Stimulated activated naive CD8-positive, alpha-beta T cell treated with anti-CD3 and anti-CD28 coated beads, Interleukin-15, Interleukin-2, amounts not matched to agents 100 ng/mL and 50 ng/mL, for 24 hours (primary cell): ENCODE measurements around the gene WDR82.

Experiments
- H3K27ac Mint-ChIP-seq: one replicate; pipeline ENCODE4 v1.8.0; 2021; ENCODE audit warnings: mild to moderate bottlenecking, mixed read lengths
- H3K27me3 Mint-ChIP-seq: one replicate; pipeline ENCODE4 v1.8.0; 2021; ENCODE audit warnings: mixed read lengths
- H3K36me3 Mint-ChIP-seq: one replicate; pipeline ENCODE4 v1.8.0; 2021; ENCODE audit warnings: low read depth, mixed read lengths
- H3K4me1 Mint-ChIP-seq: one replicate; pipeline ENCODE4 v1.8.0; 2021; ENCODE audit warnings: low read depth, mixed read lengths
- H3K4me3 Mint-ChIP-seq: one replicate; pipeline ENCODE4 v1.8.0; 2021; ENCODE audit warnings: mild to moderate bottlenecking, mixed read lengths
- H3K9me3 Mint-ChIP-seq: one replicate; pipeline ENCODE4 v1.8.0; 2021; ENCODE audit warnings: mixed read lengths

Gene WDR82

GRCh38 chr3:52223449-52224408, 54.7 kb downstream of the WDR82 start:
- no peaks in the 10 kb centered on the region for H3K27me3 Mint-ChIP-seq
- peaks cover 68% of the 10 kb centered on the region for H3K4me1 Mint-ChIP-seq
- H3K9me3 Mint-ChIP-seq, result no peaks in the 10 kb centered on the region
- H3K27ac Mint-ChIP-seq, result peak overlapping the region; percentile 65
- H3K36me3 Mint-ChIP-seq, result peaks cover 3% of the 10 kb centered on the region
- peak overlapping the region; percentile 24 for H3K4me3 Mint-ChIP-seq

- Mint-ChIP-seq H3K9me3 (no peaks in the 10 kb centered on the region), H3K27ac (peak overlapping the region; percentile 49), H3K4me3 (peak overlapping the region; percentile 73), H3K27me3 (no peaks in the 10 kb centered on the region), H3K4me1 (peaks cover 80% of the 10 kb centered on the region), H3K36me3 (peaks cover 3% of the 10 kb centered on the region)
Observed at GRCh38 chr3:52222319-52223221, 55.9 kb downstream of the WDR82 start.

DNA sequence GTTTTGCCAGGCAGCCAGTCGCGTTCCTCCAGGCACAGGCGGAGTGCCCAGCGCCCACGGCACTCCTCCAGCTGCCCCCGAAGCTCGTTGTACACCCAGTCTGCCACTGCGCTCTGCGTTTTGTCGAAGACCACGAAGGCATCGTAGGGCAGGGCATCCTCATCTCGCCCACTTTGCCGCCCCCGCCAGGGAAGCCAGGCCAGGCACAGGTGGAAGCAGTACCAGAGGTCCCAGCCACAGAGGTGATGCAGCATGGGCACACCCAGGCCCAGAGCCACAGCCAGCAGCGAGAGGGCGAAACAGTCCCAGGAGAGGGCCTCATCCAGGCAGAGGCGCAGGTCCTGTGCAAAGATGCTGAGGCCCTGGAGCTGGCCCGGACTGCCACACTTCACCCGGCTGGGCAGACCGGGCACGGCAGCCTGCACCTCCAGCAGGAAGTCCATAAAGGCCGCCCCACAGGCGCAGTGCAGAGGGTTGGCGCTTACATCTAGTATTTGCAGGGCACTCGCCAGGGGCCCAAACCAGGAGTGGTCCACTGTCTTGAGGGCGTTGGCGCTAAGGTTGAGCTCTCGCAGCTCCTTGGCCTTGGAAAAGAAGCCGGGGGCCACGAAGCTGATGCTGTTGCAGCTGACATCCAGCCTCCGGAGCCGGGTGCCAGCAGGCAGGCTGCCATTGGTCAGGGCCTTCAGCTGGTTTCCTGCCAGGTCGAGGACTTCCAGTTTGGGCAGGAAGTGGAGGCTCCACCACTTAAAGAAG, 56.7 kb downstream of the WDR82 start:
- Mint-ChIP-seq H3K36me3 (peaks cover 7% of the 10 kb centered on the region), H3K4me1 (peaks cover 85% of the 10 kb centered on the region), H3K27me3 (no peaks in the 10 kb centered on the region), H3K27ac (peak overlapping the region; percentile 49), H3K9me3 (no peaks in the 10 kb centered on the region), H3K4me3 (peak overlapping the region; percentile 73)

DNA sequence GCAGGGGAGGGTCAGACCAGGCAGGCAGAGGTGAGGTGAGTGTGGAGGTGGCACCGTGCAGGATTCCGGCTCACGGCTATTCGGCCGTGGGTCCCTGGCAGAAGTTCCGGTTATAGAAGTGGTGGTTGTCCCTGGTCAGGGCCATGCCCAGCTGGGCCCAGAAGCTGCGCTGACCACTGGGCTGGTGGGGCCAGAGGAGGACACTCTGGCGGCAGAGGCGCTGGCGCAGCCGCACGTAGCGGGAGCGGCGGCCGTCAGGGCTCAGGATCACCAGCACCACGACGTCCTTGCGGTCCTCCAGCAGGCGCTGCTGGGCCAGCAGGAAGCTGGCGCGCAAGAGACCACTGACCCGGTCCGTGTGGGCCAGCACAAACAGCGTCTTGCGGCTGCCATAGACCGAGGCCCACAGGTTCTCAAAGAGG, 57.3 kb downstream of the WDR82 start:
- Mint-ChIP-seq H3K36me3 (peaks cover 8% of the 10 kb centered on the region), H3K4me1 (peaks cover 84% of the 10 kb centered on the region), H3K27ac (no peak overlapping the region), H3K4me3 (no peak overlapping the region), H3K9me3 (no peaks in the 10 kb centered on the region), H3K27me3 (no peaks in the 10 kb centered on the region)

- Mint-ChIP-seq H3K4me1 (peaks cover 77% of the 10 kb centered on the region), H3K9me3 (no peaks in the 10 kb centered on the region), H3K27me3 (no peaks in the 10 kb centered on the region), H3K4me3 (peak overlapping the region; percentile 23), H3K36me3 (peaks cover 12% of the 10 kb centered on the region), H3K27ac (no peak overlapping the region)
Observed at GRCh38 chr3:52220380-52221026, 57.9 kb downstream of the WDR82 start.

DNA sequence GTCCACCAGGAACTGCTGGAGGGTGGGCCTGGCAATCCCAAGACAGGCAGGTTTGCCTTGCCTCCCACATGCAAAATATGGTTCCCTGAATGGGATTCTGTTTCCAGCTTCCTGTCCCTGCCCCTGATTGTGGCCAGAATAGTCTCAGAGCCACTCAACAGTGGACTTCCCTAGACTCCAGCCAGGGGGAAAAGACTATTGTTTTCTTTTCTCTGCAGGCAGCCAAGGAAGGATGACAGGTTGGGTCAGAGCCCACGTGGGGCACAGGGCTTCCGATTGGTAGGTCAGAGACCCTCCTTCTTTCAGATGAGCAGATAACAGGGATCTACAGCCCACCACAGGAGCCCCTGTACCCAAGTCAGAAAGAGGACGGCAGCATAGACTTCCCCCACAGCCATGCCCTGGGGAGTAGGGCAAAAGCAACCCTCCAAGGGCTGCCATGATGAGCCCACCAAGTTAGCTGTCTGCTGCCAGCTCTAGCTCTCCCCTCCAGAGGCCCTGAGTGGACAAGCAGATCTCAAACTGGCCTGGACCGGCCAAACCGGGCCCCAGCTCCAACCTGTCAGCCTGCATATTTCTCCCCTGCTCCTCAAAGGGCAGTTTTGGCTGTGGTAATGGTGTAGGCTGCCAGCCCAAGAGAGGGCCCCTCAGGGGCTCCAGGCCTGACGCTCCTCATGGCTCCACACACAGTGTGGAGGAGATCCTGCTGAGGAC, 59.4 kb downstream of the WDR82 start:
- Mint-ChIP-seq H3K36me3 (peaks cover 25% of the 10 kb centered on the region), H3K4me3 (no peak overlapping the region), H3K4me1 (peaks cover 64% of the 10 kb centered on the region), H3K27me3 (no peaks in the 10 kb centered on the region), H3K27ac (peak overlapping the region; percentile 49), H3K9me3 (no peaks in the 10 kb centered on the region)

- peaks cover 58% of the 10 kb centered on the region for H3K4me1 Mint-ChIP-seq
Observed at GRCh38 chr3:52218454-52218853, 60.0 kb downstream of the WDR82 start.

DNA sequence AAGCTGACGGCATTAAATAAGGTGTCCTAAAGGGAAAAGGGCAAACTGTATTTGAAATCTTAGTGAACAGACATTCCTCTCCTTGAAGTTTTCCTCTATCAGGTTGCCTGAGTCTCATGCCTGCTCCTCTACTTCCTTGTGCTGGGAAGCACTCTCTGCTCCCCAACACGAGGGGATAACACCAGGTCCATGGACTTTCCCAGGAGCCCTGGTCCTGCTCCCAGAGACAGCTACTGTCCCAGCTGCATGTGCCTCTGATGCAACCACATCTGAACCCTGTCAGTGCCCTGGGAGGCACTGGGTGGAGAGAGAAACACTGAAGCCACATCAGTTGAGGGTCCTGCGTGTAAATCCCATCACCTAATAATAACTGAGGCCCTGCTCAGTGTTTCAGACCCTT, 60.4 kb downstream of the WDR82 start:
- Mint-ChIP-seq H3K9me3 (no peaks in the 10 kb centered on the region), H3K27me3 (no peaks in the 10 kb centered on the region), H3K4me1 (peaks cover 53% of the 10 kb centered on the region), H3K4me3 (peak overlapping the region; percentile 47), H3K27ac (no peak overlapping the region), H3K36me3 (peaks cover 31% of the 10 kb centered on the region)

More at GRCh38 chr3:52218454-52218853, 60.0 kb downstream of the WDR82 start:
- no peaks in the 10 kb centered on the region for H3K9me3 Mint-ChIP-seq
- H3K36me3 Mint-ChIP-seq, result peaks cover 31% of the 10 kb centered on the region
- H3K27me3 Mint-ChIP-seq, result no peaks in the 10 kb centered on the region
- H3K27ac Mint-ChIP-seq, result peak overlapping the region; percentile 49
- peak overlapping the region; percentile 47 for H3K4me3 Mint-ChIP-seq

DNA sequence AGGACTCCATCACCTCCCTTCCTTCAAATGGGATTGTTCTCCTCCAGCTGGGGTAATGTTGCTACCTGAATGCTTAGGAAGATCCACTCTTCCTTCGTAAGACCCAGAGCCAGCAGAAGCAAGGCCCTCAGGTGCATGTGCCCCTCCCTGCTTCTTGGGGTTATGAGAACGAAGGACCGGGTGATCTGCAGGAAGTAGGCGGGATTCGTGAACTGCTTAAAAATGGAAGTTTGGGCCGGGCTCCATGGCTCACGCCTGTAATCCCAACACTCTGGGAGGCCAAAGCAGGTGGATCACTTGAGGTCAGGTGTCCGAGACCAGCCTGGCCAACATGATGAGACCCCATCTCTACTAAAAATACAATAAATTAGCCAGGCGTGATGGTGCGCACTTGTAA, 61.0 kb downstream of the WDR82 start:
- peaks cover 37% of the 10 kb centered on the region for H3K36me3 Mint-ChIP-seq
- H3K27me3 Mint-ChIP-seq, result no peaks in the 10 kb centered on the region
- peak overlapping the region; percentile 33 for H3K4me3 Mint-ChIP-seq
- H3K9me3 Mint-ChIP-seq, result no peaks in the 10 kb centered on the region
- peaks cover 47% of the 10 kb centered on the region for H3K4me1 Mint-ChIP-seq
- H3K27ac Mint-ChIP-seq, result peak overlapping the region; percentile 53

DNA sequence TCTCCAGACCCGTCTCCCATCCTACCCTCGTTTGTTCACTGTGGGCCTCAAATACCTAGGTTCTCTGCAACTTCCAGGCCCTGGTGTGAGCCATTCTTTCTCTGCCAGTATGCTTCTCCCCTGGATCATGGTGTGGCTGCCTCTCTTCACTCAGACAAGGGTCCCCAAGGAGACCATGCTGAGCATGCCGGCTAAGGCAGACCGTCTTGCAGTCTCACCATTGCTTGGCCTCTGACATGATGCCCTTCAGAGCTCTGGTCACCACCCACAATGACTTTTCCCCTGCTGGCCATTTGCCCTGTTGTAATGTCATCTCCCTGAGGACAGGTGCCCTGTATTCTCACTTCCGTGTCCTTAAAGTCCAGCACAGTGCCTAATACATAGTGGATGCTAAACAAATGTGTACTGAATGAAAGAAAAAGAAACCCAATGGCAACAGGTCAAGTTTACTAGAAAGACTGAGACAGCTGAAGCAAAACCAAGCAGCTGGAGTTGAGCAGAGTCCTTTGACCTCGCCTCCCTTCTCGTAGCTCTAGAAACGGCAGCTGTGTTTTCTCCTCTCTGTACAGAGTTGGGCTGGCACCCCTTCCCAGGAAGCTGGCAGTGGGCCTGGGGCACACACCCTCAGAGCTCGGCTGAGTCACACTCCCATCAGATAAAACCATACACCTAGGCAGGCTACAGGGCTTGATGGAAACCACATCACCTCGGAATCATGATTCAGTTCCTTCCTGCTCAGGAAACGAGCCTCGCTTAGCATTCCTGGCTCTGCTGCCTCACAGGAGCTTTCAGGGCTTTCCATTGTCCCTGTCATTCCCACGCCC, 61.7 kb downstream of the WDR82 start:
- Mint-ChIP-seq H3K36me3 (peaks cover 43% of the 10 kb centered on the region), H3K4me1 (peaks cover 41% of the 10 kb centered on the region), H3K4me3 (peak overlapping the region; percentile 33), H3K27me3 (no peaks in the 10 kb centered on the region), H3K27ac (peak overlapping the region; percentile 53), H3K9me3 (no peaks in the 10 kb centered on the region)

DNA sequence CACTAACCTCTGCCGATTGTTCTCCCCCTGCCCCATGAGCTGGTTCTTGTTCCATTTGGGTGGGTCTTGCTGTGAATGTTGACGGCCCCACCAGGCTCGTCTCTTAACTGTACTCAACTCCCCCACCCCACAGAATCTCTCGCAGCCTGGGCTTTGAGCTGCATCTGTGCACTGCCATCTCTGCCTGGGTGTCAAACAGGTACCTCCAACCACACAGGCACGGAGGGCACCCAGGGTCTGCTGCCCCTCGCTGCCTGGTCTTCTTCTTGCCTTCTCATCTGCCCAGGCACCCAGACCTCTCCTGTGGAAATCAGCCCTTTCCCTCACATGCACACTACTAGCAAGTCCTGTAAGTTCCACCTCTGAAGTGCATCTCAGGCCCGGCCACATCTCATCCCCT, 63.1 kb downstream of the WDR82 start:
- H3K4me1 Mint-ChIP-seq, result peaks cover 32% of the 10 kb centered on the region
- H3K9me3 Mint-ChIP-seq, result no peaks in the 10 kb centered on the region
- no peak overlapping the region for H3K4me3 Mint-ChIP-seq
- no peaks in the 10 kb centered on the region for H3K27me3 Mint-ChIP-seq
- H3K36me3 Mint-ChIP-seq, result peaks cover 53% of the 10 kb centered on the region
- H3K27ac Mint-ChIP-seq, result no peak overlapping the region

GRCh38 chr3:52213901-52214300, 64.5 kb downstream of the WDR82 start:
- H3K4me1 Mint-ChIP-seq, result peaks cover 26% of the 10 kb centered on the region
- H3K9me3 Mint-ChIP-seq, result no peaks in the 10 kb centered on the region
- no peaks in the 10 kb centered on the region for H3K27me3 Mint-ChIP-seq
- no peak overlapping the region for H3K27ac Mint-ChIP-seq
- no peak overlapping the region for H3K4me3 Mint-ChIP-seq
- H3K36me3 Mint-ChIP-seq, result peaks cover 65% of the 10 kb centered on the region

GRCh38 chr3:52213005-52213404, 65.4 kb downstream of the WDR82 start:
- peaks cover 17% of the 10 kb centered on the region for H3K4me1 Mint-ChIP-seq
- no peaks in the 10 kb centered on the region for H3K9me3 Mint-ChIP-seq
- H3K27ac Mint-ChIP-seq, result no peak overlapping the region
- H3K27me3 Mint-ChIP-seq, result no peaks in the 10 kb centered on the region
- H3K36me3 Mint-ChIP-seq, result peaks cover 71% of the 10 kb centered on the region
- H3K4me3 Mint-ChIP-seq, result no peak overlapping the region
